GM18526 (cell line): ENCODE measurements around the gene SCGB1C1.
"Not testable (repeated sequence)": the region's sequence is repeated elsewhere in the genome, so short reads cannot be mapped to it uniquely, and the experiment has no call there.

Experiments
- POLR2A ChIP-seq: IDR thresholded peaks from 3 replicates; pipeline ENCODE4 v1.6.1; 2011; ENCODE audit not compliant: insufficient read length; ENCODE audit errors: extremely low read depth

SCGB1C1 gene

GRCh38 chr11:192674-193128, at the start of gene SCGB1C1:
SCGB1C1 (plus strand) TSS chr11:193078; CDS start chr11:193100, 22 bp downstream.
- not testable (repeated sequence) for TF ChIP-seq POLR2A

GRCh38 chr11:196786-197731, 4.2 kb downstream of the SCGB1C1 start:
- TF ChIP-seq POLR2A, result no peak

DNA sequence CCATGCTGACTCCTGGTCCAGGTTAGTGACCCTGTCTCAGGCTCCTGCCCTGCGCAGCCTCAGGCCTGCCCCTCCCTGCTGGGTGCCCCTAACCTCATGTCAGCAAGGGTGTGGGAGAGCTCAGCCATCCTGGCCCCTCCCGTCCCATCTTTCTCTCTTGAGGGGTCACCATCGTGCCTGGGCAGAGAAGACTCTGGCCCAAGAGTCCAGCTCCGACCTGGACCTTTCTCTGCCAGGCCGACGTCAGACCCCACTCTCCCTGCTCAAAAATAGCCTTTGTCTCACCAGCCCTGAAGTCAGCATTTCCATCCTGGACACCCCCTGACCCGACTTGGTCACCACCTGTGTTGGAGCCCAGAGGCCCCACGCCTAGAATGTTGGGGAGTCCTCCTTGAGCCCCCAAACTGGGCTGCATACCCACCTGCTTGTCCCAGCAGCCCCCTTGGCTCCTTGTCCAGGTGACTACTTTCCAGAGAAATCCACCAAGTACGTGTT, 4.9 kb downstream of the SCGB1C1 start:
- TF ChIP-seq POLR2A, result no peak

- no peak for TF ChIP-seq POLR2A
Observed at GRCh38 chr11:198236-198806, 5.4 kb downstream of the SCGB1C1 start.

GRCh38 chr11:199004-199581, 6.2 kb downstream of the SCGB1C1 start:
- TF ChIP-seq POLR2A, result no peak

GRCh38 chr11:199782-200181, 6.9 kb downstream of the SCGB1C1 start:
- TF ChIP-seq POLR2A, result no peak

DNA sequence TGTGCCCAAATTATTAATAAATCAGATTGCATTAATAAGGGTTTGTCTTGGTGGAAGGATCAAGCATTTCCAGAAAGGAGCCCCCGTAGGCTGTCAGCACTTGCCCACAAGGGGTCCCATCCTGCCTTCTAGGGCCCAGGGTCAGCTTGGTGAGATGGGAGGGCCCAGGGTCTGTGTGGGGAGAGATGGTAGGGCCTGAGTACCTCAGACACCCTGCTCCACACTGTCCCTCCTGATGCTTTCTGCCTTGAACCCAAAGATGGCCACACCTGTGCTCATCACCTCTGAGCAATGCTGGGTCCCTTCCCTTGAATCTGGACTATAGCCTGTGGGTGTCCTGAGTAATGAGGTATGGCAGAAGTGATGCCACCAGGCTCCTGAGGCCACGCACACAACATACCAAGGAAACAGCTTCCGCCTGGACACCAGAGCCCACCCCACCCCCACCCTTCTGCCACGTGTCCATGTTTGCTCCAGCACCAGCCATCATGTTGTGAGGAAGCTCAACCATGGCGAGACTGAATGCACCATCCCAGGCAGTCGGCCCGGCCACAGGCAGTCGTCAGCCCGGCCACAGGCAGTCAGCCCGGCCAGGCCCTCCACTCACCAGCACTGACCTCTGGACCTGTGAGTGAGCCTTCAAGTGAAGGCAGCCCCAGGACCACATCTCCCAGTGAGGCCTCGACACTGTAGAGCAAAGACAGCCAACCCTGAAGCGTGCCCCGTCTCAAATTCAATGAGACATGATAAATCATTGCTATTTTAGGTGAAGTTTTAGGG, 7.5 kb downstream of the SCGB1C1 start:
- TF ChIP-seq POLR2A, result no peak

GRCh38 chr11:201966-202365, 9.1 kb downstream of the SCGB1C1 start:
- TF ChIP-seq POLR2A, result no peak

GRCh38 chr11:202490-202889, 9.6 kb downstream of the SCGB1C1 start:
- TF ChIP-seq POLR2A, result no peak

DNA sequence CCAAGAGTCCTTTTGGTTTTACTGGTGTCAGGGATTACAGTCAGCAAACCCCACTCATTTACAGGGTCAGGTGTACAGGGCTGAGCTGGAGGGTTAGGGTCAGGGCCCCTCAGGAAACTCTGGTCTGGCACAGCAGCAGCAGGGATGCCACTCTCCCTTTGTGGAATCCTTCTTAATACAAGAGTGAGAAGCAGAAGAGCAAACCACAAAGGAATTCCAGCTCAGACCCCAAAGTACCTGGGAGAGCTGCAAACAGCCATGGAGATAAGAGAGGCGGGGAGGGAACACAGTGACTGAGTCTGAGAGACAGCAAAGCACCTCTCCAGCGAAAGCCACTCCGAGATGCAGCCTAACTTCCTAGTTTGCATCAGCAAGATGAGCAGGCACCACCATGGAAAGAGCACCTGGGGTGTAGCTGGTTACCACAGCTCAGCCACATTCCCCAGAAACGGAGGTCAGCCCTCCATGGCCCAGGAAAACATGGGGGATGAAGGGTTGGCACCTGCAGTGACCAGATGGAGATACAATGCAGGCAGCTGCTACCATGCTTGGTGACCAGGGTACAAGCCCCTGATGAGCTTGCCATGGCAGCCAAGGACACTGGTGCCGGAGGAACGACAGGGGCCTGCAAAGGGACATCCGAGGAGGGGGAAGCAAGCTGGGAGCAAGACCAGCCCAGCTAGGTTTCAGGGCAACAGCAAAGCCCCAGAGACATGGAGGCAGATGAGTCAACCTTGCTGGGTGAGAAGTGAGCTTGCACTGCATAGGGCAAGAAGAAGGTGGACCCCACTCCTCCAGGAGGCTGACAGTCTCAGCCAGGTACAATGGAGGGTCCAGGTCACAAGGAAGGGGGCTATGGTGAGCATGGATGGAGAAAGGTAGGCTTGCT, 10.4 kb downstream of the SCGB1C1 start:
- no peak for TF ChIP-seq POLR2A

GRCh38 chr11:203945-204586, 11.2 kb downstream of the SCGB1C1 start:
- TF ChIP-seq POLR2A, result no peak

GRCh38 chr11:204587-205109, 11.8 kb downstream of the SCGB1C1 start:
- TF ChIP-seq POLR2A, result no peak
